HEK293 (cell line): ENCODE results near the gene ARL13B.

Experiments
- CTCF ChIA-PET: fragments of 350-600 bp; formaldehyde crosslinking; extraction: SDS; loops from one replicate; lab custom pipeline; 2021; ENCODE audit warnings: antibody characterized with exemption; lab: Yijun Ruan, JAX
- POLR2A ChIA-PET: fragments of 300-600 bp; formaldehyde crosslinking; extraction: SDS; loops from one replicate; lab custom pipeline; 2020; ENCODE audit warnings: antibody characterized with exemption, inconsistent platforms; lab: Yijun Ruan, JAX
- H3K27ac ChIP-seq: fragments of 200-500 bp; sonication (Bioruptor generic); 2 replicates; pipeline ENCODE4 v1.5.1; 2014; ENCODE audit warnings: low read depth, low read length, control low read depth, inconsistent platforms; ENCODE audit errors: extremely low read depth
- H3K36me3 ChIP-seq, 2 experiments: fragments of 200-500 bp in 1 of 2; sonication (Bioruptor generic) in 1 of 2; 1 replicate in 1 of 2; 2 replicates in 1 of 2; pipeline ENCODE4 v1.5.1; 2014 to 2017; ENCODE audit warnings: inconsistent platforms in 2 of 2, low read length in 2 of 2; ENCODE audit not compliant: control insufficient read depth in 2 of 2, insufficient read depth in 1 of 2
- H3K4me1 ChIP-seq: fragments of 200-500 bp; sonication (Bioruptor generic); 2 replicates; pipeline ENCODE4 v1.5.1; 2014; ENCODE audit warnings: mild to moderate bottlenecking, low read length, inconsistent platforms; ENCODE audit not compliant: control insufficient read depth, insufficient read depth
- H3K4me3 ChIP-seq: 2 replicates; pipeline ENCODE4 v1.5.1; 2011; ENCODE audit warnings: low read depth, mild to moderate bottlenecking, control low read depth, low read length, moderate library complexity
- H3K9me3 ChIP-seq: fragments of 200-500 bp; sonication (Bioruptor generic); 2 replicates; pipeline ENCODE4 v1.5.1; 2014; ENCODE audit warnings: low read depth, low read length, inconsistent platforms; ENCODE audit not compliant: control insufficient read depth, insufficient read depth
- BCL11A ChIP-seq: fragments of 450-650 bp; formaldehyde crosslinking; IDR thresholded peaks from 2 replicates; pipeline ENCODE4 v1.5.1; 2016; ENCODE audit warnings: low read depth, missing biosample characterization, missing genetic modification characterization
- BCL11B ChIP-seq: fragments of 450-650 bp; formaldehyde crosslinking; IDR thresholded peaks from 2 replicates; pipeline ENCODE4 v1.5.1; 2016; ENCODE audit warnings: low read depth, missing biosample characterization, missing genetic modification characterization
- BCL6B ChIP-seq: fragments of 450-650 bp; formaldehyde crosslinking; IDR thresholded peaks from 2 replicates; pipeline ENCODE4 v1.5.1; 2017; ENCODE audit warnings: missing biosample characterization, missing genetic modification characterization
- GLIS1 ChIP-seq: fragments of 450-650 bp; formaldehyde crosslinking; IDR thresholded peaks from 2 replicates; pipeline ENCODE4 v1.5.1; 2016; ENCODE audit warnings: missing biosample characterization, missing genetic modification characterization
- HOXC10 ChIP-seq: sonication (generic); formaldehyde crosslinking; IDR thresholded peaks from 2 replicates; pipeline ENCODE4 v1.8.1; 2023; ENCODE audit warnings: mild to moderate bottlenecking, missing genetic modification reagents
- KLF8 ChIP-seq: fragments of 450-650 bp; formaldehyde crosslinking; IDR thresholded peaks from 2 replicates; pipeline ENCODE4 v1.5.1; 2016; ENCODE audit warnings: missing biosample characterization, missing genetic modification characterization
- OSR2 ChIP-seq: fragments of 450-650 bp; formaldehyde crosslinking; IDR thresholded peaks from 2 replicates; pipeline ENCODE4 v1.5.1; 2016; ENCODE audit warnings: missing biosample characterization, missing genetic modification characterization
- PRDM1 ChIP-seq: fragments of 450-650 bp; formaldehyde crosslinking; IDR thresholded peaks from 2 replicates; pipeline ENCODE4; 2016; ENCODE audit warnings: missing biosample characterization, missing genetic modification characterization
- PRDM10 ChIP-seq: fragments of 450-650 bp; formaldehyde crosslinking; IDR thresholded peaks from 2 replicates; pipeline ENCODE4 v1.5.1; 2016; ENCODE audit warnings: missing biosample characterization, missing genetic modification characterization
- PRDM4 ChIP-seq: fragments of 450-650 bp; formaldehyde crosslinking; IDR thresholded peaks from 2 replicates; pipeline ENCODE4 v1.5.1; 2017; ENCODE audit warnings: missing biosample characterization, missing genetic modification characterization
- PRDM6 ChIP-seq: fragments of 450-650 bp; formaldehyde crosslinking; IDR thresholded peaks from 2 replicates; pipeline ENCODE4 v1.5.1; 2017; ENCODE audit warnings: missing biosample characterization, missing genetic modification characterization
- TRIM28 ChIP-seq: IDR thresholded peaks from 2 replicates; pipeline ENCODE4 v1.6.1; 2011; ENCODE audit warnings: low read length, control low read depth, borderline replicate concordance
- WT1 ChIP-seq: fragments of 450-650 bp; formaldehyde crosslinking; IDR thresholded peaks from 2 replicates; pipeline ENCODE4 v1.5.1; 2016; ENCODE audit warnings: missing biosample characterization, missing genetic modification characterization
- ZBTB21 ChIP-seq: fragments of 450-650 bp; formaldehyde crosslinking; IDR thresholded peaks from 2 replicates; pipeline ENCODE4 v1.5.1; 2017; ENCODE audit warnings: missing biosample characterization, missing genetic modification characterization
- ZBTB44 ChIP-seq: fragments of 450-650 bp; IDR thresholded peaks from 2 replicates; pipeline ENCODE4 v1.5.1; 2018; ENCODE audit warnings: missing biosample characterization, mild to moderate bottlenecking, missing genetic modification characterization
- ZFHX2 ChIP-seq: fragments of 450-650 bp; formaldehyde crosslinking; conservative IDR thresholded peaks from 2 replicates; pipeline ENCODE4 v1.5.1; 2016; ENCODE audit warnings: missing biosample characterization, missing genetic modification characterization
- ZNF155 ChIP-seq: fragments of 450-650 bp; formaldehyde crosslinking; IDR thresholded peaks from 2 replicates; pipeline ENCODE4 v1.5.1; 2016; ENCODE audit warnings: missing biosample characterization, missing genetic modification characterization
- ZNF16 ChIP-seq: fragments of 450-650 bp; formaldehyde crosslinking; IDR thresholded peaks from 2 replicates; pipeline ENCODE4 v1.5.1; 2016; ENCODE audit warnings: low read depth, missing biosample characterization, missing genetic modification characterization
- ZNF2 ChIP-seq: fragments of 450-650 bp; formaldehyde crosslinking; IDR thresholded peaks from 2 replicates; pipeline ENCODE4 v1.5.1; 2016; ENCODE audit warnings: missing biosample characterization, missing genetic modification characterization
- ZNF292 ChIP-seq: fragments of 450-650 bp; formaldehyde crosslinking; IDR thresholded peaks from 2 replicates; pipeline ENCODE4 v1.5.1; 2016; ENCODE audit warnings: low read depth, missing biosample characterization, missing genetic modification characterization, borderline replicate concordance
- ZNF324 ChIP-seq: fragments of 450-650 bp; formaldehyde crosslinking; IDR thresholded peaks from 2 replicates; pipeline ENCODE4 v1.5.1; 2016; ENCODE audit warnings: missing biosample characterization, missing genetic modification characterization
- ZNF488 ChIP-seq: fragments of 450-650 bp; formaldehyde crosslinking; IDR thresholded peaks from 2 replicates; pipeline ENCODE4 v1.5.1; 2016; ENCODE audit warnings: missing biosample characterization, missing genetic modification characterization
- ZNF501 ChIP-seq: fragments of 450-650 bp; formaldehyde crosslinking; IDR thresholded peaks from 2 replicates; pipeline ENCODE4 v1.5.1; 2016; ENCODE audit warnings: missing biosample characterization, missing genetic modification characterization
- ZNF623 ChIP-seq: fragments of 450-650 bp; formaldehyde crosslinking; IDR thresholded peaks from 2 replicates; pipeline ENCODE4 v1.5.1; 2016; ENCODE audit warnings: missing biosample characterization, missing genetic modification characterization
- ZNF658 ChIP-seq: fragments of 450-650 bp; formaldehyde crosslinking; IDR thresholded peaks from 2 replicates; pipeline ENCODE4; 2016; ENCODE audit warnings: missing biosample characterization, missing genetic modification characterization
- ZNF777 ChIP-seq: fragments of 450-650 bp; formaldehyde crosslinking; IDR thresholded peaks from 2 replicates; pipeline ENCODE4 v1.5.1; 2017; ENCODE audit warnings: missing biosample characterization, missing genetic modification characterization, borderline replicate concordance
- ZNF843 ChIP-seq: fragments of 450-650 bp; formaldehyde crosslinking; IDR thresholded peaks from 2 replicates; pipeline ENCODE4 v1.5.1; 2016; ENCODE audit warnings: missing biosample characterization, missing genetic modification characterization

Gene ARL13B

GRCh38 chr3:94082391-94082937 is 102.5 kb downstream of the ARL13B start:
- Histone ChIP-seq H3K36me3 (peaks cover 4 to 16% of the 10 kb centered on the region in 2 experiments; a peak in 2 of 3 replicates), H3K4me3 (no peak overlapping the region; the same call in 1 of the 2 replicates), H3K27ac (peak overlapping the region; percentile 46; the same call in 1 of the 2 replicates), H3K4me1 (no peaks in the 10 kb centered on the region; the same call in 1 of the 2 replicates), H3K9me3 (no peaks in the 10 kb centered on the region)
- CTCF ChIA-PET = interaction anchor here (0.6 to 1.6 kb wide), 4 partner anchors 8 to 254 kb away, joined by 3 read pairs; no protein-coding TSS in a partner anchor
- POLR2A ChIA-PET = interaction anchor here (0.9 to 2.3 kb wide), 2 partner anchors 19 to 23 kb away, joined by 3 to 11 read pairs; partner anchors contain the start of genes DHFR2 and NSUN3
- TF ChIP-seq ZNF843 (tag by site-specific recombination) (peak; percentile 87), PRDM4 (tag by site-specific recombination) (peak; percentile 98), ZNF488 (tag by site-specific recombination) (no peak), BCL6B (tag by site-specific recombination) (no peak), ZNF623 (tag by site-specific recombination) (no peak), ZNF155 (tag by site-specific recombination) (no peak), BCL11A (tag by site-specific recombination) (peak; percentile 42; the same call in 1 of the 2 replicates), ZNF16 (tag by site-specific recombination) (no peak), ZNF2 (tag by site-specific recombination) (no peak), HOXC10 (no peak), ZNF292 (tag by site-specific recombination) (no peak), OSR2 (peak; percentile 91), GLIS1 (peak; percentile 63), ZFHX2 (no peak), ZNF324 (tag by site-specific recombination) (no peak), ZNF777 (no peak), PRDM10 (tag by site-specific recombination) (peak; percentile 74), TRIM28 (no peak), ZBTB21 (no peak), WT1 (tag by site-specific recombination) (peak; percentile 69), ZBTB44 (tag by site-specific recombination) (peak; percentile 44; the same call in 1 of the 2 replicates), PRDM6 (tag by site-specific recombination) (peak; percentile 90), PRDM1 (peak; percentile 72), ZNF658 (tag by site-specific recombination) (no peak), ZNF501 (tag by site-specific recombination) (peak; percentile 74), BCL11B (peak; percentile 61; the same call in 1 of the 2 replicates), KLF8 (tag by site-specific recombination) (peak; percentile 50; the same call in 1 of the 2 replicates)
